GM21381 (cell line): ENCODE data around the gene EPHB6.

Source experiments
- ATAC-seq: cut with Tn5 transposase; IDR thresholded peaks from one replicate; pipeline ENCODE4 v1.9.1; 2021; ENCODE audit warnings: mild to moderate bottlenecking, moderate library complexity; ENCODE audit not compliant: unreplicated experiment

Gene EPHB6

GRCh38 chr7:142833174-142834048 is 21.5 kb upstream of the EPHB6 start:
- ATAC-seq = peak; percentile 83

DNA sequence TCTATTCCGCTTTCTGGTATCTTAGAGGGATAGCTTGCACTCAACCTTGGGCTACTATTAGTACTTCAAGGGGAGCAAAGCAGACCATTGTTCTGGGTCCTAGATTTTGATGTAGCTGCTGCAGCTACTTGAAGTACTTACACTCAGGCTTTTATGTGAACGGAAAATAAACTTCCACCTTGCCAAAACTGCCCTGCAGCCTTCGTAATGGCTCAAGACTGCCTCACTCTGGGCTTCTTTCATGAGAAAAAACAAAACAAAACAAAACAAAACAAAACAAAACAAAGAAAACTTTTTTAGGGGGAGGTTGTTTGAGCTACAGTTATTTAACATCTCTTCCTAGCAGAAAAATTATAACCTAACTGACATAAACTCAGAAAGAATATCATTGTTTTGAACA is 19.4 kb upstream of the EPHB6 start:
- ATAC-seq = no peak

DNA sequence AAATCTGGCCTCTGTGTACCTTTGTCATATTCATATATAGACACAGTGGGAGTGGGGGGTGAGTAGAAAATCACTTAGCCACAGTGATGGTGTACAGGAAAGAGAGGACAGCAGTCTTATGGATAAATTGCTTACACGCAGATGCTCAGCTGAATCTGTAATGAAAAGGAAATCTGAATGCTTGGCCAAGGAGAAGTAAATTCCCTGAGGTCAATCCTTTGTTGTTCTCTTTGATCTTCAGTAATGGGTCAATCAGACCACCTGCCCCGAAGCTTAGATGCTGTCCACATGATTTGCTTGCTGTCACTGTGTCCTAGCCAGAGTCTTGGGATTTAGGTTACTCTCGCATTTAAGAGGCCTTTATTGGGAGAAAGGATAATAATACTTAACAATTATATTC is 18.4 kb upstream of the EPHB6 start:
- ATAC-seq = no peak

GRCh38 chr7:142838461-142839213 is 16.2 kb upstream of the EPHB6 start:
- ATAC-seq = no peak

GRCh38 chr7:142842251-142842766 is 12.6 kb upstream of the EPHB6 start:
- no peak for ATAC-seq

DNA sequence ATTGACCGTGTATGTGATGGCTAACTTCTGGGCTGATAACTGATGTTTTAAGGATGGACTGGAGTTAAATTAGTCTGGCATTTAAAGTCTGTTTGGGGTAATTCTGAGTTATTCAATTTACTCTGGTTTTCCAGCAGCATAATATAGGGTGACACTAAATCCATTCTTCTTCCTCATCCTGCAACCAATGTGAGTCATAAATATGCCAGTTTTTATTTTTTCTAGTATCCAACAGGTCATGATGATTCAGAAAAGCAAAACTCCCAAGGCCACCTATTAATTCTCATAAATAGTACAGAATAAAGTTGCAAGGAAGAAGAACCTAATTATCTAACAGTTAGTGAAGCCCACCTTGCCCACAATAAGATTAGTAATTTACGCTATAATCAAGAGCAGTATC is 7.5 kb upstream of the EPHB6 start:
- ATAC-seq = no peak

DNA sequence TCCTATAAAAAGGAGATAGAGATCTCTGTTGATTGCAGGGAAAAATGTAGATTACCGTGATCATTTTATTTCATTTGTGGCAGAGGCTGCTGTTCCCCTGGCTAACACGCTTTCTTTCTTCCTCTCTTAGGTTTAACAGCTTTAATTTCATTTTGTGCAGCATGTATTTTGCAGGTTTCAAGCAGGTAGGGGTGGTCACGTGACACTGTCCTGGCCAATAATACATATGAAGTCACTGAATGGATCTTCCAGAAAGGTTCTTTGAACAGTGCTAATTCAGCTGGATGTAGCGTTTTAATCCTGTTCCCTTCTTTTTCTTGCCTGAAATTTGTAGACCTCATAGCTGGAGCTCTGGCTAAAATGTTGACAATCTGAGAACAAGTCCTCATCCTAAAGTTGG is 3.6 kb upstream of the EPHB6 start:
- no peak for ATAC-seq

- ATAC-seq = no peak
These were observed 3.0 kb upstream of the EPHB6 start for GRCh38 chr7:142851919-142852318.

GRCh38 chr7:142853739-142854371 is 1.0 kb upstream of the EPHB6 start:
- ATAC-seq = peak; percentile 80

- ATAC-seq = peak; percentile 1
These were observed 353 bp downstream of the EPHB6 start for GRCh38 chr7:142855114-142855743.

GRCh38 chr7:142855756-142856564 is 1.1 kb downstream of the EPHB6 start:
- ATAC-seq = no peak

GRCh38 chr7:142856565-142857245 is 1.8 kb downstream of the EPHB6 start:
- no peak for ATAC-seq

GRCh38 chr7:142857625-142858024 is 2.7 kb downstream of the EPHB6 start:
- no peak for ATAC-seq

- no peak for ATAC-seq
These were observed 4.5 kb downstream of the EPHB6 start for GRCh38 chr7:142859411-142859810.

DNA sequence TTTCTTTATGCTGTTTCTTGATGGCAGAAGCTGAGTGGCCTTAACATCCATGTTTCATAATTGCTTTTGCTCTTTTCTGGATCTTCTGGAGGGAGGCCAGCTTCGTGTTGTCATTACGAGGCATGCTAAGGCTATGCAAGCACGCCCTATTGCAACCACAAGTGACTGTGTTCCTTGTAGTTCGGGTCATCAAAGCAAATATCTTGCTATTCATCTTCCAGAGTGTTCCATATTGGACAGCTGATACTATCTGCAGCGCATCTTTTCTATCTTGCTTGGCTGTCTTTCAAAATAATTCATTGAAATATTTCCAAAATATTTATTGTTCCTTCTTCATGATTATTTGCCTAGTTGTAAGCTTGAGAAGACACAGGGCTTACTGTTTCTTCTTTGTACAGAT is 5.0 kb downstream of the EPHB6 start:
- ATAC-seq = no peak

DNA sequence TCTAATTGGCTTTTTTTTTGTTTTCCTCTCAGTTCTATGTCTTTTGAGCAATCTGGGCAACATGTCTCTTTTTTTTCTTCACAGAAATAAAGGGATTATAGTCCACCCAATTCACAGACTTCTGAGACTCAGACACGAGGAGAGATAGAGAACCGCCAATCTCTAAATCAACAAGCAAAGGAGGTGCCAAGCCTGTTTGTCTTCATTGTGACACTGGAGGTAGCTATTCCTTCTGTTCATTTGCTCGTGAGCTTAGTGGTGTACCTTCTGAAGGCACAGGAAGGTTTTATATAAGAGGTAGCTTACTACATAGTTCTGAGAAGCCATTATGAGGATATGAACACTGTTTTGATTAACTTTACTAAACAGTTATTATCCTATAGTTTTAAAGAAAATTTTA is 6.1 kb downstream of the EPHB6 start:
- no peak for ATAC-seq

- no peak for ATAC-seq
These were observed 7.5 kb downstream of the EPHB6 start for GRCh38 chr7:142862351-142862750.

DNA sequence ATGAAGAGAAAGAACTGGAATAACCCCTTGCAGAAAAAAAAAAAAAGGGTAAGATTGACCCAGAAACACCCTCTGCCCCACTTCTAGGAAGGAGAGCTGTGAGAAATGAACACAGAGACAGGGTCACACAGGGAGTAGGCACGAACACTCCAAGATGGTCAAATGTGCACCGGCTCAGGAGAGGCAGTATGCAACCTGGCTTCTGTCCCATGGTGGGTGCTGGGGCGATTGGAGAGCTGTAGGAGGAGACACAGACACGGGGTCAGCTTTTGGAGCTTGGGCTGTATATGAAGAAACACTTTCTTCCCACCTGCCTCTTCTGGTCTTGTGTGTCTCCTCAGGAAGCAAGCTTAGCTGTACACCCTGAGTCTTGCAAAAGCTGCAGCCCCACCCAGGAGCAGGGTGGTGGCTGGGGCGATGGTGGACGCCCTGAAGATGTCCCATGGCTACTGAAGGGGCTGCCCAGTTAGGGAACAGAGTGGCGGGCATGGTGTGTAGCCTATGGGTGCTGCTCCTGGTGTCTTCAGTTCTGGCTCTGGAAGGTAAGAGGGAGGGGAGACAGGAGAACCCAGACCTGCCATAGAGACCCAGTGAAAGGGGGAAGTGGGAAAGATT is 8.0 kb downstream of the EPHB6 start:
- no peak for ATAC-seq
